NOMO-1 treated with DMSO at 0.1 percent for 48 hours (cell line): ENCODE data around the gene ZDHHC8.

Experiments used
- DNase-seq: peaks from one replicate; lab custom pipeline; 2025; ENCODE audit not compliant: unreplicated experiment; lab: John Stamatoyannopoulos, UW

ZDHHC8 gene, protein sequence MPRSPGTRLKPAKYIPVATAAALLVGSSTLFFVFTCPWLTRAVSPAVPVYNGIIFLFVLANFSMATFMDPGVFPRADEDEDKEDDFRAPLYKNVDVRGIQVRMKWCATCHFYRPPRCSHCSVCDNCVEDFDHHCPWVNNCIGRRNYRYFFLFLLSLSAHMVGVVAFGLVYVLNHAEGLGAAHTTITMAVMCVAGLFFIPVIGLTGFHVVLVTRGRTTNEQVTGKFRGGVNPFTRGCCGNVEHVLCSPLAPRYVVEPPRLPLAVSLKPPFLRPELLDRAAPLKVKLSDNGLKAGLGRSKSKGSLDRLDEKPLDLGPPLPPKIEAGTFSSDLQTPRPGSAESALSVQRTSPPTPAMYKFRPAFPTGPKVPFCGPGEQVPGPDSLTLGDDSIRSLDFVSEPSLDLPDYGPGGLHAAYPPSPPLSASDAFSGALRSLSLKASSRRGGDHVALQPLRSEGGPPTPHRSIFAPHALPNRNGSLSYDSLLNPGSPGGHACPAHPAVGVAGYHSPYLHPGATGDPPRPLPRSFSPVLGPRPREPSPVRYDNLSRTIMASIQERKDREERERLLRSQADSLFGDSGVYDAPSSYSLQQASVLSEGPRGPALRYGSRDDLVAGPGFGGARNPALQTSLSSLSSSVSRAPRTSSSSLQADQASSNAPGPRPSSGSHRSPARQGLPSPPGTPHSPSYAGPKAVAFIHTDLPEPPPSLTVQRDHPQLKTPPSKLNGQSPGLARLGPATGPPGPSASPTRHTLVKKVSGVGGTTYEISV

DNA sequence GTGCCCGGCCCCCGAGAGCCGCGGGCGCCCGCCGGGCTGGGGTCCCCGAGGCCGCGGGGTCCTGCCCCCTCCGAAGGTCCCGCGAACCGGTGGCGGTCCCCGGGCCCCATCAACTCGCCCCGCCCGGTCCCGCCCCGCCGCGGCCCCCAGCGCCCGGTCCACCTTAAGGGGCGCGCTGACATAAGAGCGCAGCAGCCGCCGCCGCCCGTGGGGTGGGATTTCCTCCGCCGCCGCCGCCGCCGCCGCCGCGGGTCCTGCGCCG is at the start of gene ZDHHC8:
TSS of gene ZDHHC8 (plus strand) at position 208 of the 262 bp plus-strand sequence. CDS start 144 bp downstream, outside the sequence.
- no peak for DNase-seq

DNA sequence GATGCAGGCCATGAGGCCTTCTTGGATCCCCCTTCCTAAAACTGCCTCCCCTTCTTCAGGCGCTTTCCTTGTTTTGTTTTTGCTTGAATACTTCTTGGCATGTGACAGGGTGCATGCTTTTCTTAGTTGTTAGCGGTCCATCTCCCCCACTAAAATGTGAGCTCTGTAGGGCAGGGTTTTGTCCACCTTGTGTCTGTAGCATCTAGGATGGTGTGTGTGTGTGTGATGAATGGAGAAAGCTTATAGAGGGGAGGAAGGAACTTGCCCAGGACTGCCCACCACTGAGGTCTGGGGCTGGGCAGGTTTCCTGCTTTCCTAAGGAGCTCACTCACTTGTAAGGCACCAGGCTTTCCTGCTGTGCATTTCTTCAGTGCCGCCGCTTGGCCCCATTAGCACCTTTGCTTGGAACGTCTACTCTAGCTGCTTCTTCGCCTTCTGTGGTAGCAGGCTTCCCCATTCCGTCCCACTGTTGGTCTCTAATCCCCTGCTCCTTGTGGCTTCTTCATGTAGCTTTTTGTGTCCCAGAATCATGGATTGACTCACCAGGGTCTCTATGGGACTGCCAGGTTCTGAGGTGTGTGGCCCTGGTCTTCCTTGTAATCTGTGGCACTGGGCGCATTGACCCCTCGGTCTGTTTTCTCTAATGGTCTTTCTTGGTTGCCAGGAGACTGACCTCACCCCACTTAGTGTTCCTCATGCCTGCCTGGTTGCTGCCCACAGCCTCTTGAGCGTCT is 48.3 kb upstream of the ZDHHC8 start:
- no peak for DNase-seq

DNA sequence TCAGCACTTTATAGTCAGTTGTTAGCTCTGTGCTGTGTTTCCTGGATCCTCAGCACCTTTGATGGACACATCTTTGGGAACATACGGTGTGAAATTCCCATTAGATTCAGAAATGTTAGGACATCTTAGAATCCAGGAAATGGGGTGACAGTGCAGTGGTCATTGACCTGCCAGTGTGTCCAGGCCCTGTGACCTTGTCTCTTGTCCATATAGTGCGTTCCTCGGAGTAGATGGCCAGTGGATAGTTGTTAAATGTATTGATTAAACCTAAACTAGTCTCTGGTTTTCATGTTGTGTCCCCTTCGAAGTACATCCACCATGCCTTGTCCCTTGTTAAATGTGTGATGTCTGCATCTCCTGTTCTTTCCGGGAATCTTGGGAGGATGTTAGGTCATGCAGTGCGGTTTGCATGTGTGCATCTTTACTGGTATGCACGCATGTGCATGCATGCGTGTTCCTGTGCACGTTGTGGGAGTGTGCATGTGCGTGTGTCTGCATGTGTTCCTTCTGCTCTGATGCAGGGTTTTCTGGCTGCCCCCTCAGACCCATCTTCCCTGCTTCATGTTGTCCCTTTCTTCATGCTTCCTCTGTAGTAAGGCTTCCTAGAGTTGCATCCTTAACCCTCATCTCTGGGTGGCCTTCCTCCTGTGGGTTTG is 47.6 kb upstream of the ZDHHC8 start:
- DNase-seq, result no peak

DNA sequence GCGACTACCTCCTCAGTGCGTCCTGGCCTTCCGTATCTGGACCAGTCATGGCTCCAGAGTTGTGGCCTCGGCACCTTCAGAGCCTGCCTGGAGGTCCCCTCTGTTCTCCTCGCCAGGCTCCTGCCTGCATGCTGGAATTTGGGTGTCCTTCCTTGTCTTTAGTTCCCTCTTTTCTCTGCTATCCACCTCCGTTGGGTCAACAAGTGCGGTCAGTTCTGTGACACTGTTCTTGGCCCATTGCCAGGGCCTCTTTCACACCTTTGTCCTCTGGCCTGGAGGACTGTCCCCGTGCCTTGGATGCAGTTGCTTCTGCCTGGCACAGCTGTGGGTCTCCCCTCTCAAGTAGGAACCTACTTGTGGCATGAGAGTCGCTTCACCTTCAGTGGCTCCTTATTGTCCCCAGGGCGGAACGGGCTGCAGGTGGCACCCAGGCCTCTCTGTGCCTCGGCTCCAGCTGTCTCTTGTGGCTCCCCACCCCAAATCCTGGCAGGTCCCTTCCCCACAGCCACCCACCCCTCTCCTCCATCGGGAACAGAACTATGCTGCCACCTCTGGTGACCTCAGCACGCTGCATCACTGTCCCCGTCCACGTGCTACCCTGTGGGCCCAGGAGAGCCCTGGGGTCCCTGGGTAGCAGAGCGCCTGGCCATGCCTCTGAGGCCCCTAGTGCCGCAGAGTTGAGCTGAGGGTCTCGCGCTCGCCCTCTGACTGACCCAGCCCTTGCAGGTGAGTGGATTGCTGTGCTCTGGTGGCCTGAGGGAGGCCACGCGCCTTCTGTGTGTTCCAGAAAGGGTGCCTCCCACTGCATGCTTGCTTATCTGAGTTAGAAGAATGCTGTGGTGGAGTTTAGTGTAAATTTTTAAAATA is 46.8 kb upstream of the ZDHHC8 start:
- DNase-seq, result no peak

DNA sequence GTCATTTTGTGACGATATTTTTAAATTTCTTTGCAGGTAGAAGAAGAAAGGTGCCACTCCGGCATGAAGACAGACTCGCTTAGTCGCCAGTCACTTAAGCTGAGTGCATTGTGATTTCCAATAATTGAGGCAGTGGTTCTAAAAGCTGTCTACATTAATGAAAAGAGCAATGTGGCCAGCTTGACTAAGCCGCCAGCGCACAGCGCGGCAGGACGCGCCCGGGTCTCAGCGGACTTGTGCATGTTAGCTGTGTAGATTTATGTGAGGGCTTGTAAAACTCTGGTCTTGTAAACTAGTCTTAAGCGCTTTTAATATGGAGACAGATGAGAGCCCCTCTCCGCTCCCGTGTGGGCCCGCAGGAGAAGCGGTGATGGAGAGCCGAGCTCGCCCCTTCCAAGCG is 46.0 kb upstream of the ZDHHC8 start:
- DNase-seq, result no peak

DNA sequence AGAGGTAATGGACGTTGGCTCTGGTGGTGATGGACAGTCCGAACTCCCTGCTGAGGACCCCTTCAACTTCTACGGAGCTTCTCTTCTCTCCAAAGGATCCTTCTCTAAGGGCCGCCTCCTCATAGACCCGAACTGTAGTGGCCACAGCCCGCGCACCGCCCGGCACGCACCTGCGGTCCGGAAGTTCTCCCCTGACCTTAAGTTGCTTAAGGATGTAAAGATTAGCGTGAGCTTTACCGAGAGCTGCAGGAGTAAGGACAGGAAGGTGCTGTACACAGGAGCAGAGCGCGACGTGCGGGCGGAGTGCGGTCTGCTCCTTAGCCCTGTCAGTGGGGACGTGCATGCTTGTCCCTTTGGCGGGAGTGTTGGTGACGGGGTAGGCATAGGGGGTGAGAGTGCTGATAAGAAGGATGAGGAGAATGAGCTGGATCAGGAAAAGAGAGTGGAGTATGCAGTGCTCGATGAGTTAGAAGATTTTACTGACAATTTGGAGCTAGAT is 45.5 kb upstream of the ZDHHC8 start:
- DNase-seq, result no peak

DNA sequence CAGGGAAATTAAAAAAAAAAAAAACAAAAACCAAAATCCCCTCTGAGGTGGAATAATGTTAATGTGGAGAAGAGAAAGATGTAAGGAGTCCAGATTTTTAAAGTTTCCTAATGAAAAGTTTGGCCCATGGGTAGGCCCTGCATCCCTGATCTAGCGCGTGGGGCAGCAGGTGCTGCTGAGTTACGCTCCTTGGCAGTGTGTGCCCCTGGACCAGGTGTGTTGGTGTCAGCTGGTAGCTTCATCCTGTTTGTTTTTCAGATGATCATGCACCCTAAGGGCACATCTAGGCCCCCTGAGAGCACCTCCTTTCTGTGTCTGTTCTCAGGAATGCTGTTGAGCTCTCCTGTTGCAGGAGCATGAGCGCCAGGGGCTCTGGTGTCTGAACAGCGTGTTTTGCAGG is 44.8 kb upstream of the ZDHHC8 start:
- DNase-seq, result no peak

DNA sequence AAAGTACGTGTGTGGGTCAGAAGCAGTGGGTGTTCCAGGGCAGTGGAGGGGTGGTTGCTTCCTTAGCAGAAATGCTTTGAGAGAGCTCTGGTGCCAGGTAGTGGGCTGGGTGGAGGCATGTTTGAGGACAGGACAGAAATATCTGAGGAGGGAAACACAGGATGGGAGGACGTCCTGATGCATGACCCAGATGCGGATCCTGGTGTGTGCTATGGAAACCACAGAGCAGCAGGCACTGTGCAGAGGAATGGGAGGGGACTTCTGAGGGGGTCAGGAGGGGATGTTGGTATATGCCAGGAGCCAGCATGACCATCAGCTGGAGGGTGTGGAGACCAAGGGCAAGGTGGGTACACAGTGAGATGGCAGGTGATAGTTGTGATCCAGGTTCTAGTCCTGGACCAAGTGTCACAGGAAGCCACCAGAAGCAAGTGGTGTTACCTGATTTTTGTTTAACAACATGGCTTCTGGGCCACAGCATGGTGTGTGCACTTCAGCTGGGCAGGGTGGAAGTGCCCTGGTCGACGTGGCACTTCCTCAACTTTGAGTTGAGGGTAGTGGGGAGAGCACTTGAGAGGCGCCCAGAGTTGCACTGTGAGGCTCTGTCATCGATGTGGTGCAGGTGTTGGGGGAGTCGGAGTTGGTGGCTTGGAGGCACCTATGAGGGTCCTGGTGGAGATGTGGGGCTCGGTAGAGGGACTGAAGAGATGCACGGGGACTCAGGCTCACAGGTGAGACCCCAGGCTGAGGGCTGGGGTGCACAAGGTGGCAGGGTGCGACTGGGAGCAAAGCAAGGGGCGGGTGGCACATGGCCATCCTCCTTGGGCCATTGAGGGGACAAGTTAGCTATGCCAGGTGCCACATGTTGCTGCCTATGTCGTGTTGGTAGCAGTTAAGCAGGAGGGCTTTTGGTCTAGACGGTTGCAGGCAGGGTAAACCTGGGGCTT is 44.0 kb upstream of the ZDHHC8 start:
- no peak for DNase-seq

DNA sequence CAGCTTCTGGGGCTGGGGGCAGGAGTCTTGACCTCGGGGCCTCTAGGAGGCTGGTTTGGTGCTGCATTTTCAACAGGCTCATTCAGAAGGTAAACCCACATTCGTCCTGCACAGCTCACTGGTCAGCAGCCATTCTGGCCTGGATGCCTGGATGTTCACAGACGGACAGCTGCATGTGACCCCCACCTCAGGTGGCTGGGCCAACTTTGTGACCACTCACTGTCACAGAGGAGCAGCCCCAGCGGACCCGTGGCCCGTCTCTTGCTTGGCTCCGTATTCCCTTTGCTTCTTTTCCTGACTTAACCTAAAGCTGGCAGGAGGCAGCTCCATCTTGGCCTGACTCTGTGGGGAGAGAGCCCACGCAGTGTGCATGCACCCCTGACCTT is 43.3 kb upstream of the ZDHHC8 start:
- DNase-seq, result no peak

DNA sequence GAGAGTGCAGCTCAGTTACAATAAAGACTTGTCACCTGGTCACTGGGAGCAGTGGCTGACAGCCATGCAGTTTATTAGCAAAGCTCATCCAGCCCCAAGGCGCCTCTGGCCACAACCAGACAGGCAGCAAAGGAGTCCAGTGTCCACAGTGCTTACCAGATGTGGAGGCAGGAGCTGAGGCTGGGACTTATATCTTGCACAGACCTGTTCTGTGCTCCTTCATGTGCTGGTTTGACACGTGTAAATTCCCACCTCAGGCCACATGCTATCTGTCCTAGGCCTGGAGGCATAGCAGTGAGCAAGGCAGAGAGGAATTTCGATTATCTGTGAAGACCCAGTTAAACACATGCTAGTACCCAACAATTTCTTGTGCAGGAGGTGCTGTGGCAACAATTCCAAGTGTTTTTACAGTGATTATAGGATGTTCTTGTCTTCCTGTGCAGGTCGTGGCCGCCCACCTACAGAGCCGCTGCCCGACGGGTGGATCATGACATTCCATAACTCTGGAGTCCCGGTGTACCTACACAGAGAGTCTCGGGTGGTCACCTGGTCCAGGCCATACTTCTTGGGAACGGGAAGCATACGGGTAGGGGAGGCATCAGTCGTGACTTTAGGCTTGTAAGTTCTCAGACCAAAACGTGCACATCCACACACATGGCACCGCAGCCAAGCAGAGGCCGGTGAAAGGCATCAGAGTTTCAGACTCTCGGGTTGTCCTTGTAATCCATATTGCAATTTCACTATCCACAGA is 42.2 kb upstream of the ZDHHC8 start:
- DNase-seq, result no peak

DNA sequence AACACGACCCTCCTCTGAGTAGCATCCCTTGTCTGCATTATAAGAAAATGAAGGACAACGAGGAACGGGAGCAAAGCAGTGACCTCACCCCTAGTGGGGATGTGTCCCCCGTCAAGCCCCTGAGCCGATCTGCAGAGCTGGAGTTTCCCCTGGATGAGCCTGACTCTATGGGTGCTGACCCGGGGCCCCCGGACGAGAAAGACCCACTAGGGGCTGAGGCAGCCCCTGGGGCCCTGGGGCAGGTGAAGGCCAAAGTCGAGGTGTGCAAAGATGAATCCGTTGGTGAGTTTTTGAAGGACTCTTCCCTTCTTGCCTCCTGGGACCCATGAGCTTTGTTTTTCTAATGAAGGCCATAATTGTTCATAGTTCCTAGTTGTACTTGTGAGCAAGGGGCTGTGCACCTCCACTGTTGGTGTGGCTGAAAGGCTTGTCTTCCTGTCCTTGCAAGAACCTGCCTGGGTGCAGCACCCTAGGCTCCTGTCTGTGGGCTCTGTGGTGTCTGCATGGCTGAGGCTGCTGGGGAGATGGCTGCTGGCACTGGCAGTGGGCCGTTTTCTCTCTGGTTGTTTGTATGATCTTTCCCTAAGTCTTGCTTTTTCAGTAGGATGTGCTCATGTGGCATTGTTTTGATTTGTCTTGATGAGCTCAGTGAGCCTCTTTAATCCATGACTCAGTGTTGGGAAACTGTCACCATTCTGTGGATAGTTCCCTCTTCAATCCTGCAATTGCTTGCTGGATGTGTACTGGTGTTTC is 41.5 kb upstream of the ZDHHC8 start:
- DNase-seq, result no peak

DNA sequence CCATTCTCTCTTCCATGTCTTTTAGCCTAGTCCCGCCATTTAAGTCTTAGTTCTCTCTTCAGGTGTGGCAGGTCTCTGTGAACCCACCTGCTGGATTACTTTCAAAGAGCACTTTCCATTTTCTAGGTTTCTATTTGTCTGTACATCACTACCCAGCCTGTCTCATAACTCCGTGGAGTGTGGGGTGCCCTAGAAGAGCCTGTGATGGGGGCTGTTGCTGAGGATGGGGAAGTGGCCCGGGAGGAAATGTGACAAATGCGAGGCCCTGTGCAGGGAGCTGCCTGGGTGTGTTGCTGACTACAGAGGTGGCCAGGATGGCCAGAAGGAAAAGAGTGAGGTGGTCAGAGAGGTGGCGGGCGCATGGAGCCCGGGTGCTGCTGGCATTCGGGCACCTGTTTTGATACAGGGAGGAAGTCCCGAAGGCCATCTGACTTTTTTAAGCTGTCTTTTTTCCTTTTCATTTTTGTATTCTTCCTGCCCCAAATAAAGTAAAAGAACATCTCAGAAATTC is 40.8 kb upstream of the ZDHHC8 start:
- no peak for DNase-seq

DNA sequence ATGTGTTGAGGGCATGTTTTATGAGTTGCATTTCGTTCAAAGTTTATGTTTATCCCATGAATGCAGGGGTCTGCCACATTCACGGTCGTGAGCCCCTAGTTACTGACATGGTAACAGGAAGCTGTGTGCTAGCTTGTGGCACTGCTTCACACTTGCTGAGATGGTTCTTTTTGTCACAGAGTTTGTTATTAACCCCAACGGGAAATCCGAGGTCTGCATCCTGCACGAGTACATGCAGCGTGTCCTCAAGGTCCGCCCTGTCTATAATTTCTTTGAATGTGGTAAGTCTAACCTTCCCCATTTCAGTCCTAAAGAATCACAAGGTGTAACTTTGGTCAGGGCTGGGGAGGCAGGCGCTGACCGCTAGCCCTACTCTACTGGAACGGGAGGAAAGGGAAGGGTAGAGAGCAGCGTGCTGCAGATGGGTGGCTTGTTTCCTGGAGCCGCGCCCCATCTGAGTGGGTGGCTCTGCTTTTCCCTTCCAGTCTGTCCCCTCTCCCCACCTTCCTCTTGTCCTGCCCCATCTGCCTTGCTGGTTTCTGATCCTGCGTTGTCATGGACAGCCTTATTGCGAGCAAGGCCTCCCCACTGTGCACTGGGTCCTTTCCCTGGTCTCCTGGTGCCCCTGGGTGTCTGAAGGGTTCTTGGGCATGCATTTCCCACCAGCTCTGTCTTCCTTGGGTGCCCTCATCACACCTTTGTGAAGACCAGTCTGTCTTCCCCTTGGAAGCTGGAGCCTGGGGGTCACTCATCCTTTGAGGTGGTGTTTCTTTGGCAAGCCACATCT is 39.7 kb upstream of the ZDHHC8 start:
- no peak for DNase-seq

DNA sequence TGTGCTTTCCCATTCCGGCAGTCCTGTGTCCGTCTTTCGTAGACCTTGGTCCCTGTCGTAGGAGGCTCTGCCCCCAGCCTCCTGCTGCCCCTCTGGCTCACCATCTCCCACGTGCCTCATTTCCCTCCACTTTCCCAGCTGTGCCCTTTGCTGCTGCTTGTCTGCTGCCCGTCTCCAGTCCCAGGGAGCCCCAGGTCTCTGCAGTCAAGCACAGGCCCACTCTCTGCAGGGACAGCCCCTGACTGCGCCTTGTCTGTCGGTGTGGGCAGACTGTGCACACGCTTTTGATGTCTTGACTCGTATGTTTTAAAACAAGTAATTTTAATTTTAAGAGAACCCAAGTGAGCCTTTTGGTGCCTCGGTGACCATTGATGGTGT is 39.1 kb upstream of the ZDHHC8 start:
- DNase-seq, result no peak

DNA sequence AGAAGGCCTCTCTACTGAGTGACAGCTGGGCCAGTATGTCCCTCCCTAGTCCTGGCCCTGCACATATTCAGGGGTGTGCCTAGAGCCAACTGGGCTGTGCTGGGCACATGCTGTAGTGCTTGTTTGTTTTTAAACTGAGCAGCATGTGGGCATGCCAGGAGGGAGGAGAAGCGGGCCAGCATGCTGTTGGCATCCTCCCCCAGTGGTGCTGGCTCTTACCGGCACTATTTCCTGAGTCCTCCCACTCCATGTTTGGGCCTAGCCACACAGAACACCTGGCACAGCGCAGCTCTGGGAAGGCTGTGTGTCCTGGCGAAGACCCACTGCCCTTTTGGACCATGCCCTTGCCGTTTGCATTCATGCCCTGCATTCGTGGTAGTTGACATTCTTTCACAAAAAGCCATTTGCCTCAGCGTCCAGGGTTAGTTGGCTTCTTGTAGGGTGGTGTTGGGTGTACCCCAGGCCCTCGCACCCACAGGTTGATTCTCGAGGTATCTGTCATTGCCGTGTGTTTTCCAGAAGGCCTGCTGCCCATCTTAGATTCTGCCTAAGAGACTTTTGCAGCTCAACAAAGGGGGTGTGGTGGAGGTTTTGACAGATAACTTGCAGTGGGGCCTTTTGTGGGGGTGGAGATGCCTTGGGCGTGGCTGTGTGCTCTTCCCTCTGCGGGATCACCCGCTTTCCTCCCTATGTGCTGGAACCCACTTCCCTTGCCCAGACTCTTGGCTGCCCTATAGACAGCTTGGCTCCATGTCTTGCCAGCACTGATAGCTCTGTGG is 38.0 kb upstream of the ZDHHC8 start:
- DNase-seq, result no peak

DNA sequence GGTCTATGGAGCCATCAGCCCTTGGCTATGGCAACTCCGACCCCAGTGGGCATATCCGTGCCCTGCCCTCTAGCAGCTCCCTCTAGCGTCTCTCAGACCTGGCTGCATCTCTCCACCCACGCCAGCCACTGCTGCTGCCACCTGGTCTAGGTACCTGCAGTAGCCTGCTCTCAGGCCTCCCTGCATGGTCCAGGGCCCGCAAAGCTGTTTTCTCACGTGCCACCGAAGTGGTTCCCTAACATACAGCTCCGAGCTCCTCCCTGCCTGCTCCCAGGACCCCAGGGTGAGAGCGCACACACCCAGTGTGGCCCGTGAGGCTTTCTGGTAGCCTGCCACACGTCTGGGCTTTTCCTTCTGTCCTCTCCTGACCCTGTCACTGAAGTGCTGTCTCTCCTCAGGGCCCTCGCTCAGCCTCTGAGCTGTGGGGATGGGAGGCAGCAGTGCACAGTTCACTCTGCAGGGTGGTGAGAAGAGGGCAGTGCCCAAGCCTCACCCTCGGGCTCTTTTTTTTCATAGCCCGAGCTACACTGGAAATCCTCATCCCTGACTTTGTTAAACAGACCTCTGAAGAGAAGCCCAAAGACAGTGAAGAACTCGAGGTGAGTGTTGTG is 37.3 kb upstream of the ZDHHC8 start:
- no peak for DNase-seq
